GM21367 (cell line): ENCODE results near the gene SPOCK3.
"Not testable (repeated sequence)": the region's sequence is repeated elsewhere in the genome, so short reads cannot be mapped to it uniquely, and the experiment has no call there.

ENCODE experiments used
- ATAC-seq: cut with Tn5 transposase; IDR thresholded peaks from one replicate; pipeline ENCODE4 v1.9.1; 2021; ENCODE audit not compliant: unreplicated experiment

SPOCK3 gene

GRCh38 chr4:166827629-166828028 is 406.7 kb downstream of the SPOCK3 start:
- ATAC-seq = no peak

- ATAC-seq = no peak
Measured at GRCh38 chr4:166827167-166827566, 407.1 kb downstream of the SPOCK3 start.

GRCh38 chr4:166823848-166824247 is 410.4 kb downstream of the SPOCK3 start:
- ATAC-seq = no peak

GRCh38 chr4:166823126-166823525 is 411.2 kb downstream of the SPOCK3 start:
- no peak for ATAC-seq

- ATAC-seq = no peak
Measured at GRCh38 chr4:166822386-166822785, 411.9 kb downstream of the SPOCK3 start.

GRCh38 chr4:166816890-166817289 is 417.4 kb downstream of the SPOCK3 start:
- ATAC-seq = no peak

- ATAC-seq = no peak
Measured at GRCh38 chr4:166808380-166808779, 425.9 kb downstream of the SPOCK3 start.

- ATAC-seq = no peak
Measured at GRCh38 chr4:166802346-166802745, 431.9 kb downstream of the SPOCK3 start.

GRCh38 chr4:166798126-166798525 is 436.2 kb downstream of the SPOCK3 start:
- no peak for ATAC-seq

- ATAC-seq = no peak
Measured at GRCh38 chr4:166777760-166778159, 456.5 kb downstream of the SPOCK3 start.

GRCh38 chr4:166763018-166763417 is 471.3 kb downstream of the SPOCK3 start:
- no peak for ATAC-seq

- no peak for ATAC-seq
Measured at GRCh38 chr4:166741742-166742141, 492.6 kb downstream of the SPOCK3 start.

- not testable (repeated sequence) for ATAC-seq
Measured at GRCh38 chr4:166739215-166739614, 495.1 kb downstream of the SPOCK3 start.

GRCh38 chr4:166737430-166737829 is 496.9 kb downstream of the SPOCK3 start:
- no peak for ATAC-seq

GRCh38 chr4:166735553-166735952 is 498.7 kb downstream of the SPOCK3 start:
- no peak for ATAC-seq

GRCh38 chr4:166734797-166735196 is 499.5 kb downstream of the SPOCK3 start:
- no peak for ATAC-seq

GRCh38 chr4:166733686-166734085 is 500.6 kb downstream of the SPOCK3 start:
- ATAC-seq = no peak

GRCh38 chr4:166726832-166727231 is 507.5 kb downstream of the SPOCK3 start:
- ATAC-seq = no peak

- no peak for ATAC-seq
Measured at GRCh38 chr4:166724369-166724768, 509.9 kb downstream of the SPOCK3 start.

- no peak for ATAC-seq
Measured at GRCh38 chr4:166723532-166724140, 510.7 kb downstream of the SPOCK3 start.

GRCh38 chr4:166715748-166716713 is 518.3 kb downstream of the SPOCK3 start:
- ATAC-seq = not testable (repeated sequence)

GRCh38 chr4:166700592-166700991 is 533.7 kb downstream of the SPOCK3 start:
- no peak for ATAC-seq
